HepG2 (cell line): ENCODE data around the gene ZNF221. TPM values are rescaled to one million over a fixed set of nuclear protein-coding genes. Genes with fewer than 3 reads are reported as not detected.

Source experiments
- ARNT2 ChIP-seq: sonication (generic); formaldehyde crosslinking; IDR thresholded peaks from 2 replicates; pipeline ENCODE4 v1.8.0; 2022; ENCODE audit warnings: mild to moderate bottlenecking, low read depth, missing genetic modification reagents, moderate library complexity
- FOXA1 ChIP-seq, 2 experiments: fragments of 450-650 bp in 1 of 2; sonication (generic) in 1 of 2; formaldehyde crosslinking in 1 of 2; IDR thresholded peaks; 2 replicates each; pipeline versions ENCODE4 v1.4.0 to v1.6.1; 2016 to 2020; ENCODE audit warnings: missing genetic modification reagents in 1 of 2
- HOXA3 ChIP-seq: sonication (generic); formaldehyde crosslinking; IDR thresholded peaks from 2 replicates; pipeline ENCODE4 v1.5.0; 2020; ENCODE audit warnings: missing genetic modification reagents
- TARDBP ChIP-seq: sonication (generic); formaldehyde crosslinking; IDR thresholded peaks from 2 replicates; pipeline ENCODE4 v1.8.0; 2022; ENCODE audit warnings: mild to moderate bottlenecking, missing genetic modification reagents
- ZBTB1 ChIP-seq: sonication (generic); formaldehyde crosslinking; IDR thresholded peaks from 2 replicates; pipeline ENCODE4 v1.4.0; 2020; ENCODE audit warnings: missing genetic modification reagents, borderline replicate concordance
- ZNF253 ChIP-seq: sonication (generic); formaldehyde crosslinking; IDR thresholded peaks from 2 replicates; pipeline ENCODE4 v1.8.0; 2022; ENCODE audit warnings: mild to moderate bottlenecking, missing genetic modification reagents, borderline replicate concordance
- ZNF773 ChIP-seq: sonication (generic); formaldehyde crosslinking; IDR thresholded peaks from 2 replicates; pipeline ENCODE4 v1.4.0; 2020; ENCODE audit warnings: missing genetic modification reagents, borderline replicate concordance
- polyA plus RNA-seq, 8 experiments: library from polyadenylated mRNA; depleted of rRNA in 3 of 8; stranded (reverse) in 7 of 8; unstranded in 1 of 8; fragments of >200 nt; fragmentation: Illumina TruSeq in 4 of 8; extraction: Trizol in 4 of 8; gene quantifications; 2 replicates each; pipeline versions ENCODE4 v1.2.1 to v1.2.3, GENCODE V29; 2011 to 2016; ENCODE audit warnings: low read depth in 4 of 8, missing spikeins in 1 of 8, mixed read lengths in 1 of 8; ENCODE audit not compliant: insufficient read depth in 1 of 8
- total RNA-seq, 5 experiments: library from RNA; depleted of rRNA; stranded (reverse); fragments of >200 nt; fragmentation: Illumina TruSeq; extraction: Trizol; gene quantifications; 2 replicates each; pipeline ENCODE4 v1.2.3, GENCODE V29; 2016; ENCODE audit warnings: low read depth in 1 of 5
- TF ChIP-seq, protein P1 (sequence below): sonication (generic); formaldehyde crosslinking; IDR thresholded peaks from 2 replicates; pipeline ENCODE4 v1.9.0; 2021; ENCODE audit warnings: missing genetic modification reagents, mild to moderate bottlenecking, borderline replicate concordance
- TF ChIP-seq, protein P2 (sequence below): sonication (generic); formaldehyde crosslinking; IDR thresholded peaks from 2 replicates; pipeline ENCODE4 v1.4.0; 2020; ENCODE audit warnings: mild to moderate bottlenecking, missing genetic modification reagents
- TF ChIP-seq, protein P3 (sequence below), 2 experiments: fragments of 450-650 bp in 1 of 2; sonication (generic) in 1 of 2; formaldehyde crosslinking in 1 of 2; IDR thresholded peaks; 2 replicates each; pipeline versions ENCODE4 v1.6.1 to v1.8.0; 2016 to 2022; ENCODE audit warnings: antibody characterized with exemption in 1 of 2, mild to moderate bottlenecking in 1 of 2, missing genetic modification reagents in 1 of 2
- TF ChIP-seq, protein P4 (sequence below): IDR thresholded peaks from 2 replicates; pipeline ENCODE4 v1.6.1; 2016; ENCODE audit warnings: low read depth, control low read depth
- TF ChIP-seq, protein P5 (sequence below): sonication (generic); formaldehyde crosslinking; IDR thresholded peaks from 2 replicates; pipeline ENCODE4 v1.4.0; 2020; ENCODE audit warnings: mild to moderate bottlenecking, missing genetic modification reagents

Gene ZNF221
- total and polyA plus RNA-seq, 2 of the 13 experiments (the other 11 are each of a cell fraction or from before 2014, with no cell fraction given) = 0.48 to 3.4 TPM

DNA sequence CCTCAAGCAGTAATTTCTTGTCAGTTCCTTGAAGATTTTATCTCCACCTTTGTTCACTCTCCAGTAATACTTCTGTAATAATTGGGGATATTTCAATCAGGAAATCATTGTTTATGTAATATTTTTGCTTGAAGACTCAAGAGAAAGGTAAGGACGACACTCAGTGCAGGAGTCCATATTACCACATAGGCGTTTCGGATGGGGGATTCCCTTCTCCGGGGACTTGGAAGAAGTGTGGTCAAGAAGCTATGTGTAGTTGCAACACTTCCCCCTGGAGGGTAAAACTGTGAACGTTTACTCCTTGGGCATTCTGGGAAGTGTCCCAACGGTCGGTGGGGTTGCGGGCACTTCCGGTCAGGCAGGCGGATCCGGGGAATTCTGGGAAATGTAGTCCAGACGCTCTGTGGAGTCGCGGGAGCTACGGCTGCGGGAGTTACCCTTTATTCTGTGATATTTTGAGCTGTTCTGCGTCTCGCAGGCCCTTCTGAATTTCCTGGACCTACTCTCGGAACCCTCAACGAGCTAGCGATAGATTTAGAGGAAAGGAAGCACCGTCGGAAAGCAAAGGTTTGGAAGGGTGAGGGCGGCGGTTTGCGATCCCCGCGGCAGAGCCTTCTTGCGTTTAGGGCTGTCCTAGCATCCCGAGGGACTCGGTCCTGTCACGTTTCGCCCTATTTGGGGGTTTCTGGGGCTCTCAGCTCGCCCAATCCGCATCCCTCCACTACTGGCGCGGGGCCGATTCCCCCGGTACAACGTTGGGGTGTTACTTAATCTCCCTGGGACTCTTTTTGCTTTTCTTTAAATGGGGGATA lies at the start of gene ZNF221 (continued):
- TF ChIP-seq, protein P1, sequence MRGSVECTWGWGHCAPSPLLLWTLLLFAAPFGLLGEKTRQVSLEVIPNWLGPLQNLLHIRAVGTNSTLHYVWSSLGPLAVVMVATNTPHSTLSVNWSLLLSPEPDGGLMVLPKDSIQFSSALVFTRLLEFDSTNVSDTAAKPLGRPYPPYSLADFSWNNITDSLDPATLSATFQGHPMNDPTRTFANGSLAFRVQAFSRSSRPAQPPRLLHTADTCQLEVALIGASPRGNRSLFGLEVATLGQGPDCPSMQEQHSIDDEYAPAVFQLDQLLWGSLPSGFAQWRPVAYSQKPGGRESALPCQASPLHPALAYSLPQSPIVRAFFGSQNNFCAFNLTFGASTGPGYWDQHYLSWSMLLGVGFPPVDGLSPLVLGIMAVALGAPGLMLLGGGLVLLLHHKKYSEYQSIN (CRISPR knock-in tag) = no peak
- TF ChIP-seq TARDBP = peak; percentile 85; the same call in 1 of the 2 replicates
- TF ChIP-seq, protein P2, sequence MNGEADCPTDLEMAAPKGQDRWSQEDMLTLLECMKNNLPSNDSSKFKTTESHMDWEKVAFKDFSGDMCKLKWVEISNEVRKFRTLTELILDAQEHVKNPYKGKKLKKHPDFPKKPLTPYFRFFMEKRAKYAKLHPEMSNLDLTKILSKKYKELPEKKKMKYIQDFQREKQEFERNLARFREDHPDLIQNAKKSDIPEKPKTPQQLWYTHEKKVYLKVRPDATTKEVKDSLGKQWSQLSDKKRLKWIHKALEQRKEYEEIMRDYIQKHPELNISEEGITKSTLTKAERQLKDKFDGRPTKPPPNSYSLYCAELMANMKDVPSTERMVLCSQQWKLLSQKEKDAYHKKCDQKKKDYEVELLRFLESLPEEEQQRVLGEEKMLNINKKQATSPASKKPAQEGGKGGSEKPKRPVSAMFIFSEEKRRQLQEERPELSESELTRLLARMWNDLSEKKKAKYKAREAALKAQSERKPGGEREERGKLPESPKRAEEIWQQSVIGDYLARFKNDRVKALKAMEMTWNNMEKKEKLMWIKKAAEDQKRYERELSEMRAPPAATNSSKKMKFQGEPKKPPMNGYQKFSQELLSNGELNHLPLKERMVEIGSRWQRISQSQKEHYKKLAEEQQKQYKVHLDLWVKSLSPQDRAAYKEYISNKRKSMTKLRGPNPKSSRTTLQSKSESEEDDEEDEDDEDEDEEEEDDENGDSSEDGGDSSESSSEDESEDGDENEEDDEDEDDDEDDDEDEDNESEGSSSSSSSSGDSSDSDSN (CRISPR knock-in tag) = no peak
- no peak for TF ChIP-seq ARNT2 (CRISPR knock-in tag)
- TF ChIP-seq ZNF253 (CRISPR knock-in tag) = no peak
- no peak for TF ChIP-seq FOXA1 (IDR thresholded peaks at IDR 0.05)
- no peak for TF ChIP-seq FOXA1 (CRISPR knock-in tag; IDR thresholded peaks at IDR 0.05)
- TF ChIP-seq, protein P3, sequence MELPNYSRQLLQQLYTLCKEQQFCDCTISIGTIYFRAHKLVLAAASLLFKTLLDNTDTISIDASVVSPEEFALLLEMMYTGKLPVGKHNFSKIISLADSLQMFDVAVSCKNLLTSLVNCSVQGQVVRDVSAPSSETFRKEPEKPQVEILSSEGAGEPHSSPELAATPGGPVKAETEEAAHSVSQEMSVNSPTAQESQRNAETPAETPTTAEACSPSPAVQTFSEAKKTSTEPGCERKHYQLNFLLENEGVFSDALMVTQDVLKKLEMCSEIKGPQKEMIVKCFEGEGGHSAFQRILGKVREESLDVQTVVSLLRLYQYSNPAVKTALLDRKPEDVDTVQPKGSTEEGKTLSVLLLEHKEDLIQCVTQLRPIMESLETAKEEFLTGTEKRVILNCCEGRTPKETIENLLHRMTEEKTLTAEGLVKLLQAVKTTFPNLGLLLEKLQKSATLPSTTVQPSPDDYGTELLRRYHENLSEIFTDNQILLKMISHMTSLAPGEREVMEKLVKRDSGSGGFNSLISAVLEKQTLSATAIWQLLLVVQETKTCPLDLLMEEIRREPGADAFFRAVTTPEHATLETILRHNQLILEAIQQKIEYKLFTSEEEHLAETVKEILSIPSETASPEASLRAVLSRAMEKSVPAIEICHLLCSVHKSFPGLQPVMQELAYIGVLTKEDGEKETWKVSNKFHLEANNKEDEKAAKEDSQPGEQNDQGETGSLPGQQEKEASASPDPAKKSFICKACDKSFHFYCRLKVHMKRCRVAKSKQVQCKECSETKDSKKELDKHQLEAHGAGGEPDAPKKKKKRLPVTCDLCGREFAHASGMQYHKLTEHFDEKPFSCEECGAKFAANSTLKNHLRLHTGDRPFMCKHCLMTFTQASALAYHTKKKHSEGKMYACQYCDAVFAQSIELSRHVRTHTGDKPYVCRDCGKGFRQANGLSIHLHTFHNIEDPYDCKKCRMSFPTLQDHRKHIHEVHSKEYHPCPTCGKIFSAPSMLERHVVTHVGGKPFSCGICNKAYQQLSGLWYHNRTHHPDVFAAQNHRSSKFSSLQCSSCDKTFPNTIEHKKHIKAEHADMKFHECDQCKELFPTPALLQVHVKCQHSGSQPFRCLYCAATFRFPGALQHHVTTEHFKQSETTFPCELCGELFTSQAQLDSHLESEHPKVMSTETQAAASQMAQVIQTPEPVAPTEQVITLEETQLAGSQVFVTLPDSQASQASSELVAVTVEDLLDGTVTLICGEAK (IDR thresholded peaks at IDR 0.05) = peak; percentile 31; the same call in 1 of the 2 replicates
- TF ChIP-seq, protein P3 (CRISPR knock-in tag; IDR thresholded peaks at IDR 0.05) = peak; percentile 67; the same call in 1 of the 2 replicates
- TF ChIP-seq, protein P4, sequence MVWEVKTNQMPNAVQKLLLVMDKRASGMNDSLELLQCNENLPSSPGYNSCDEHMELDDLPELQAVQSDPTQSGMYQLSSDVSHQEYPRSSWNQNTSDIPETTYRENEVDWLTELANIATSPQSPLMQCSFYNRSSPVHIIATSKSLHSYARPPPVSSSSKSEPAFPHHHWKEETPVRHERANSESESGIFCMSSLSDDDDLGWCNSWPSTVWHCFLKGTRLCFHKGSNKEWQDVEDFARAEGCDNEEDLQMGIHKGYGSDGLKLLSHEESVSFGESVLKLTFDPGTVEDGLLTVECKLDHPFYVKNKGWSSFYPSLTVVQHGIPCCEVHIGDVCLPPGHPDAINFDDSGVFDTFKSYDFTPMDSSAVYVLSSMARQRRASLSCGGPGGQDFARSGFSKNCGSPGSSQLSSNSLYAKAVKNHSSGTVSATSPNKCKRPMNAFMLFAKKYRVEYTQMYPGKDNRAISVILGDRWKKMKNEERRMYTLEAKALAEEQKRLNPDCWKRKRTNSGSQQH (CRISPR knock-in tag) = 0 out of 2 replicates have a peak, but pooled peaks have one; percentile 58
- peak; percentile 88 for TF ChIP-seq HOXA3
- TF ChIP-seq ZBTB1 (CRISPR knock-in tag) = no peak
- TF ChIP-seq, protein P5, sequence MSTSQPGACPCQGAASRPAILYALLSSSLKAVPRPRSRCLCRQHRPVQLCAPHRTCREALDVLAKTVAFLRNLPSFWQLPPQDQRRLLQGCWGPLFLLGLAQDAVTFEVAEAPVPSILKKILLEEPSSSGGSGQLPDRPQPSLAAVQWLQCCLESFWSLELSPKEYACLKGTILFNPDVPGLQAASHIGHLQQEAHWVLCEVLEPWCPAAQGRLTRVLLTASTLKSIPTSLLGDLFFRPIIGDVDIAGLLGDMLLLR (CRISPR knock-in tag) = no peak
- TF ChIP-seq ZNF773 (CRISPR knock-in tag) = no peak
